ENCODE measurements around the gene TTN. TPM values are rescaled to one million over a fixed set of nuclear protein-coding genes. Genes with fewer than 3 reads are reported as not detected.

Gene TTN
- total RNA-seq, 1 donor from 2014 or later = 12.2 TPM

DNA sequence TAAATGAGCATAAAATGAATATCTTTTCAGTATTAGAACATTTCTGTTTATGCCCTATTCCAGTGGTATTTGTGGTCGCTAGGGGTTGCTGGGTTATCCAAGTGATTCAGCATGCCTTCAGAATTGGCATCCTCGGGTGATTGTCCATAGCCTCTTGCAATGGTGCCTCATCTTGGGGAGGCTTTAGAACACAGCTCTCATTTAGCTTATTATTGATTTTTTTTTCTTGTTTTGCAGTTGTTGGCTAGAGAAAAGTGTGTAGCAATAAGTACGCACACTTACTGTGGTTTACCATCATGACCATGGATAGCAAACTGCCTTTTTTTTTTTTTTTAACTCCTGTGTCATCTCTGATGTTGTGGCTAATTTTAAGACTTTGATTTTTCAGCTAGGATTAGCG, 293.3 kb downstream of the TTN start:
- H3K27me3 Mint-ChIP-seq = no peaks in the 10 kb centered on the region
- H3K27ac Mint-ChIP-seq = no peak overlapping the region
- H3K9me3 Mint-ChIP-seq (ENCODE audit: low read depth) = no peaks in the 10 kb centered on the region
- no peak overlapping the region for H3K4me3 Mint-ChIP-seq (ENCODE audit: low read depth)
- TF ChIP-seq, protein P1, sequence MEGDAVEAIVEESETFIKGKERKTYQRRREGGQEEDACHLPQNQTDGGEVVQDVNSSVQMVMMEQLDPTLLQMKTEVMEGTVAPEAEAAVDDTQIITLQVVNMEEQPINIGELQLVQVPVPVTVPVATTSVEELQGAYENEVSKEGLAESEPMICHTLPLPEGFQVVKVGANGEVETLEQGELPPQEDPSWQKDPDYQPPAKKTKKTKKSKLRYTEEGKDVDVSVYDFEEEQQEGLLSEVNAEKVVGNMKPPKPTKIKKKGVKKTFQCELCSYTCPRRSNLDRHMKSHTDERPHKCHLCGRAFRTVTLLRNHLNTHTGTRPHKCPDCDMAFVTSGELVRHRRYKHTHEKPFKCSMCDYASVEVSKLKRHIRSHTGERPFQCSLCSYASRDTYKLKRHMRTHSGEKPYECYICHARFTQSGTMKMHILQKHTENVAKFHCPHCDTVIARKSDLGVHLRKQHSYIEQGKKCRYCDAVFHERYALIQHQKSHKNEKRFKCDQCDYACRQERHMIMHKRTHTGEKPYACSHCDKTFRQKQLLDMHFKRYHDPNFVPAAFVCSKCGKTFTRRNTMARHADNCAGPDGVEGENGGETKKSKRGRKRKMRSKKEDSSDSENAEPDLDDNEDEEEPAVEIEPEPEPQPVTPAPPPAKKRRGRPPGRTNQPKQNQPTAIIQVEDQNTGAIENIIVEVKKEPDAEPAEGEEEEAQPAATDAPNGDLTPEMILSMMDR (IDR thresholded peaks at IDR 0.05; ENCODE audit: unreplicated experiment) = no peak
- DNase-seq (ENCODE audit: low spot score, unreplicated experiment) = no peak
- H3K36me3 Mint-ChIP-seq (ENCODE audit: insufficient read depth) = peaks cover 4% of the 10 kb centered on the region
- no peaks in the 10 kb centered on the region for H3K4me1 Mint-ChIP-seq (ENCODE audit: low read depth)

DNA sequence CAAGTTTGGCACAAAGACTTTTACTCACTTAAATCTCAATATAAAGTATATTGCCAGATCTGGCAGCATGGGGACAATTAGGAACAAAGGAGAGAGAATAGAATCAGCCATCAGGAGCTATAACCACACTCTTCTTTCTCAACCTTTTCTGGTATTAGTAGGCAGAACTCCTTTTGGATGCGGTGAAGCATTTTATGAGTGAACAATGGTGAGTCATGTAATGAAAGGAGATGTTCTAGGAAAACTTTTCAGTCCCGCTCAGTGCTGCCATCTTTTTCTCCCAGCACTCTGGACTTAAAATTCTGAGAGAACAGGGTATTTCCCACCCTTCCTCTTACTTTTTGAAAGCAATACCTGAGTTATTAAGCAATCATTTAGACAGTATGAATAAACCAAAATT, 294.7 kb downstream of the TTN start:
- Mint-ChIP-seq H3K27me3 (no peaks in the 10 kb centered on the region), H3K36me3 (ENCODE audit: insufficient read depth) (peaks cover 4% of the 10 kb centered on the region), H3K9me3 (ENCODE audit: low read depth) (no peaks in the 10 kb centered on the region), H3K4me3 (ENCODE audit: low read depth) (no peak overlapping the region), H3K27ac (no peak overlapping the region), H3K4me1 (ENCODE audit: low read depth) (no peaks in the 10 kb centered on the region)
- TF ChIP-seq, protein P1 (IDR thresholded peaks at IDR 0.05; ENCODE audit: unreplicated experiment) = no peak
- DNase-seq (ENCODE audit: low spot score, unreplicated experiment) = no peak

DNA sequence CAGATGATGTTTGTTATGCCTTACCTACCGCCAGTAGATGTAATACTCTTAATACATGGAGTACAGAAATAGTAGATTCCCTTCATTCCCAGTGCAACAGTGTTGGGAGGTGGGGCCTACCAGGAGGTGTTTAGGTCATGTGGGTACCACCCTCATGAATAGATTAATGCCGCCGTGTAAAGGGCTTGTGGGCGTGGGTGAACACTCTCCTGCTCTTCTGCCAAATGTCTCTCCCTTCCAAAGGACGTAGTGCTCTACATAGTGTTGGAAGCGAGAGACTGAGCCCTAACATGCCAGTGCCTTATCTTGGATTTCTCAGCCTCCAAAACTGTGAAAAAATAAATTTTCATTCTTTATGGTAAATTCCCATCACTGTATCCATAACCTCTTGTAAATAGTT, 296.8 kb downstream of the TTN start:
- TF ChIP-seq, protein P1 (IDR thresholded peaks at IDR 0.05; ENCODE audit: unreplicated experiment) = no peak
- peaks cover 4% of the 10 kb centered on the region for H3K36me3 Mint-ChIP-seq (ENCODE audit: insufficient read depth)
- peaks cover 1% of the 10 kb centered on the region for H3K4me1 Mint-ChIP-seq (ENCODE audit: low read depth)
- H3K27me3 Mint-ChIP-seq = no peaks in the 10 kb centered on the region
- no peak for DNase-seq (ENCODE audit: low spot score, unreplicated experiment)
- no peak overlapping the region for H3K4me3 Mint-ChIP-seq (ENCODE audit: low read depth)
- no peaks in the 10 kb centered on the region for H3K9me3 Mint-ChIP-seq (ENCODE audit: low read depth)
- H3K27ac Mint-ChIP-seq = no peak overlapping the region

DNA sequence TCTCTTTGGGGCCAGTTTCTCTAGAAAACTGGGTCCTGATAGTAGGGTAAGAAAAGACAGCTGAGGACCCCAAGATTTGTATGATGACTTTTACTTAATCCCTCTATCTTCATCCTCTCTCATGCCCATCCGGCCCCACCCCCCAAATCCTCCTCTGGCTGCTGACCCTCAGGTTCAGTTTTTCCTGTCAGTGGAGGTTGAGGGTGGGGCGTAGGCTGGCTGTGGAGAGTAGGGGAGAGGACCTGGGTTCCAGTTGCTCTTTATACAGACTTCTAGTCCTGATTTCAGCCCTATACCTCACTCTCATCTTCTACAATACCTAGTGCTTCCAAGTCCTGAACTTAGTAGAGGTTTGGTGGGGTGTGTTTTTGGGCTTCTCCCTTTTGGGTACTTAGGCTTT, 298.6 kb downstream of the TTN start:
- TF ChIP-seq, protein P1 (IDR thresholded peaks at IDR 0.05; ENCODE audit: unreplicated experiment) = no peak
- peaks cover 4% of the 10 kb centered on the region for H3K36me3 Mint-ChIP-seq (ENCODE audit: insufficient read depth)
- DNase-seq (ENCODE audit: low spot score, unreplicated experiment) = no peak

DNA sequence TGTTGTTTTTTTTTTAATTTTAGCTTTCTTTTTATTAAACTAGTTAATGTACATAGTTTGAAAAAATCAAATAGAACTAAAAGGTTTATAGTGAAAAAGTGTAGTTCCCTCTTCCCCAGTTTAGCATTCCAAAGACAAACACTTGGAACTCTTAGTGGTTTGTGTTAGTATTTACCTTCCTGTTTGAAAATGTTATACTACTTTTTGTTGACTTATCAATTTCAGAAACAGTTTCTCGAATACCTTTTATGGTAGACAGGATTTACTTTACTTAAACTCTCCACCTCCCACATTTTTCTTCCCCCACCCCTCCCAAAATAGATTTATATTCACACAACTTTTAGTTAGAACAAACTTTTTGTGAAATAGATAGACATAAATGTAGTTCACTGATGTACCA, 300.3 kb downstream of the TTN start:
- TF ChIP-seq, protein P1 (IDR thresholded peaks at IDR 0.05; ENCODE audit: unreplicated experiment) = no peak
- Mint-ChIP-seq H3K36me3 (ENCODE audit: insufficient read depth) (peaks cover 5% of the 10 kb centered on the region), H3K4me1 (ENCODE audit: low read depth) (peaks cover 1% of the 10 kb centered on the region), H3K9me3 (ENCODE audit: low read depth) (no peaks in the 10 kb centered on the region), H3K27ac (no peak overlapping the region), H3K4me3 (ENCODE audit: low read depth) (no peak overlapping the region), H3K27me3 (no peaks in the 10 kb centered on the region)
- no peak for DNase-seq (ENCODE audit: low spot score, unreplicated experiment)

More for the DNA sequence above, 298.6 kb downstream of the TTN start:
- Mint-ChIP-seq H3K27me3 (no peaks in the 10 kb centered on the region), H3K4me1 (ENCODE audit: low read depth) (peaks cover 1% of the 10 kb centered on the region), H3K27ac (peak overlapping the region; percentile 54), H3K4me3 (ENCODE audit: low read depth) (no peak overlapping the region), H3K9me3 (ENCODE audit: low read depth) (no peaks in the 10 kb centered on the region)

All from progenitor cell of endocrine pancreas (in vitro differentiated cells).